DMS114 treated with DMSO at 0.1 percent for 48 hours (cell line): ENCODE measurements around the gene CTDSPL.
"Not testable (repeated sequence)": the region's sequence is repeated elsewhere in the genome, so short reads cannot be mapped to it uniquely, and the experiment has no call there.

Experiments
- DNase-seq: peaks from one replicate; lab custom pipeline; 2025; ENCODE audit not compliant: unreplicated experiment; lab: John Stamatoyannopoulos, UW

The CTDSPL gene, protein sequence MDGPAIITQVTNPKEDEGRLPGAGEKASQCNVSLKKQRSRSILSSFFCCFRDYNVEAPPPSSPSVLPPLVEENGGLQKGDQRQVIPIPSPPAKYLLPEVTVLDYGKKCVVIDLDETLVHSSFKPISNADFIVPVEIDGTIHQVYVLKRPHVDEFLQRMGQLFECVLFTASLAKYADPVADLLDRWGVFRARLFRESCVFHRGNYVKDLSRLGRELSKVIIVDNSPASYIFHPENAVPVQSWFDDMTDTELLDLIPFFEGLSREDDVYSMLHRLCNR

DNA sequence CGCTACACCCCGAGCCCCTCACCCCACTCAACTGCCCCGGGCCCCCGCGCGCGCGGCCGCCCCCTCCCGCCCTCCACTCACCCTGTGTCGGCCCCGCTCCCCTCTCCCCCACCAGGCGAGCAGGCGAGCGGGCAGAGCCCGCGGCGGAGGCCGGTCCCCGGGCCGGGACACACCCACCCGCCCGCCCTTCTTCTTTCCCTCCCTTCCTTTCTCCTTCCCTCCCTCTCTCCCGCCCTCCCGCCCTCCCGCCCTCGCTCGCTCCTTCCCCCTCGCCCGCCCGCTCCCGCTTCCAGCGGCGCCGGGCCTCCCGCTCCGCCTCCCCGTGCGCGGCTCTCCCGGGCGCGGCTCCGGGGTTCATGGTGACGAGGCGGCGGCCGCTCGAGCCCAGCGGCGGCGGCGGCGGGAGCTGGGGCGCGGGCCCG lies at the start of gene CTDSPL:
Gene CTDSPL, plus strand, starts transcription at position 261 of the 422 bp plus-strand sequence. CDS start 320 bp downstream, outside the sequence.
- no peak for DNase-seq

DNA sequence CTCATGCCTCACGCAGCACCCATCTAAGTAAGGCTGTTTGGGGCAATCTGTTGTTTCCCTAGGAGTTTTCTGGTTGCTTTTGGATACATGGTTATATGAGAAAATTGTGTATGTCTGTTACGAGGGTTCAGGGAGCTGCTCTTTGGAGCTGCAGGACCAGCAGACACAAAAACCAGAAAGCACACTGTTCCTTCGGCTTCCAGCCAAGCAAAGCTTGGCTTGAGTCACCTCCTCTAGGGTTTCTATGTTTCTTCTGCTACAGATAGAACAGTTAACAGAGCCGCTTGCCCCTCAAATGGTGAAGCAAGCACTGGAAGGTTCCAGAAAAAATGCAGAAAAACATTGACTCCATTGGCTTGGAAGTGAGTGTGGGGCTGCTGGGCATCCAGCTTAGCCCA lies 49.2 kb upstream of the CTDSPL start:
- DNase-seq: no peak

DNA sequence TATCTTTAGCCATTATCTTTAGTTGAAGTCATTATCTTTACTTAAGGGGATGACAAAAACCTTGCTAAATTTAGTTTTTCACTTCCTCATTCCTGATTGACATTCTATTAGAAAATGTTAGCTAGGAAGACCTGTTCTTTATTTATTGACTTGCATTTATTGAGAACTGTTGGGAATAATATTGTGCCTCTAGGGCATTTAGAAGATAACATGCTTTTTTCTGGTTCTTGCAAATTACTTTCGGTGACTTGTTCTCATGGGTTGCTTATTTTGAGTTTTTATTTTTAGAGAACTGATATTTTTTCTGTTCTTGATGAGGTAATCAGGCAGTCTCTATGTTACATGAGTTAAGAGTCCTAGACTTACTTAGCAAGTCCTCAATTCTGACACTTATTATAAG lies 48.3 kb upstream of the CTDSPL start:
- no peak for DNase-seq

DNA sequence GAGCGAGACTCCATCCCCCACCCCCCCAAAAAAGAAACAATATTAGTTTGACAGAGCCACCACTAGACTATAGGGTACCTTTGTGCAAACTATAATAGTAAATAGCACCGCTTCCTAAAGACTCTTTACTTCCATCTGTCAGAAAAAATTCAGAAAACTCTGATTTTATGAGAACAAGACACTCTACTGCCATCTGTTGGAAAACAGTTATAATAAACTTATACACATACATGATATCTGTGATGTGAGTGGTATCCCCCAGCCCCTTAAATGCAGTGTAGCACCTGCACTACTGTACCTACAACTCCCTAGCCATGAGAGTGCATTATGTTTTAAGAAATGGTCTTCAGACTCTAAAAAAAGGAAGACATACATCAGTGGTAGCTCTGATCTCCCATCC lies 47.1 kb upstream of the CTDSPL start:
- DNase-seq: no peak

DNA sequence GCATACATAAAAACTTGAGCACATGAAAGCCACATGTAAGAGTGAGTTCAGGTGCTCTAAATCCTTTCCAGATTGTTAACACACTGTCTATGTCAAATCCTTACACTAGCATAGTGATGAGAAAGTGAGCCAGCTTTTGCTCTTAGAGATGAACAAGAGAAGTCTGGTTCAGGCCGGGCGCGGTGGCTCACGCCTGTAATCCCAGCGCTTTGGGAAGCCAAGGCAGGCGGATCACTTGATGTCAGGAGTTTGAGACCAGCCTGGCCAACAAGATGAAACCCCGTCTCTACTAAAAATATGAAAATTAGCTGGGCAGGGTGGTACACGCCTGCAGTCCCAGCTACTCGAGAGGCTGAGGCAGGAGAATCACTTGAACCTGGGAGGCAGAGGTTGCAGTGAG lies 46.5 kb upstream of the CTDSPL start:
- not testable (repeated sequence) for DNase-seq

DNA sequence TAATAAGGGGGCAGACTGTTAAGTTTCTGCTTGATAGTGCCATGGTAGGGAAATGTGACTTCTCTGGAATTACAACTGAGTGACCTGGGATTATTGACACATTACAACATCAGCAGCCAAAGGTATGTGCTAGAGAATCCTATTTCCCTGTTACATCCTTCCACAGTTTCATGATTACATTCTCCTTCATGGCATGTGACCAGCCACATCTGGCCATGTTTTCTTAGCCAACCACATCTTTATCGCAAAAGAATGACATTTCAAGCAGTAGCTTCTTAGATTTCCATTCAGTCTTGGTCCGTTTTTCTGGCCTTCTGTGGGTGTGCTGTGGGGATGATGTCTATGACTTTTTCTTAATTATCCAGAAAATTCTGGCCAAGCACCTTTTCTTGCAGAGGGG lies 45.4 kb upstream of the CTDSPL start:
- no peak for DNase-seq

DNA sequence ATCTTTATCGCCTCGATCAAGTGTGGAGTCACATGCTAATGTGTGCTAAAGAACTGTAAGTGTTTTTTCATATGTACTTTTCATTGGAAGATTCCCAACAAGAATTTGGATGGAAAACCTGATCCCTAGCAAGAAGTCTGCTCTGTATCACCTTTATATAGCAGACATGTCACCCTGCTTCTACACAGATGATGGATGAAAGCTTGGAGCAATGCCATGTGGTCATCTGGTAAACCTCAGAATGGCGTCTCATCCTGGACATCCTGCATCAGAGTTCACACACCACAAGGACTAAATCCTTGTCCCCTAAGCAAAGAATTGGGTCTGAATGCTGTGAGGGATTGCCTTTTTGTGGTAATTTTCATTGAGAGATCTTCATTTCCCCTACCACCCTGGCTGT lies 42.1 kb upstream of the CTDSPL start:
- DNase-seq: no peak

DNA sequence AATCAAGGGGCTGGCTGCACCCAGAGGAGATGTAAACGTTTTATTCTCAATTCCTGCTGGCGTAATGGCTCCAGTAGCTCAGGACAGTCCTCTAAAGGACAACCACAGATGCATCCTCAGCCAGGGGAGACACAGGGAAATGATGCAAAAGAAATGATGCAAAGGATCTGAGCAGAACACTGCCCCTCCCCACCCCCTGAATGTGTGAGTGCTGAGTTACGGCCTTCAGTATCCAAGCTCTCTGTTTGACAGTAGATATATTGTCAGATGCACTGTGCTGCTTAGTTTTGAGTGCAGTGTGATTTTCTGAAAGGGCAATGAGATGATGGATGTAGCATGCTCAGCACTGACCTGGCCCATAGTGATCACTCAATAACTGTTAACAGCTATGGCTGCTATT lies 41.4 kb upstream of the CTDSPL start:
- no peak for DNase-seq

DNA sequence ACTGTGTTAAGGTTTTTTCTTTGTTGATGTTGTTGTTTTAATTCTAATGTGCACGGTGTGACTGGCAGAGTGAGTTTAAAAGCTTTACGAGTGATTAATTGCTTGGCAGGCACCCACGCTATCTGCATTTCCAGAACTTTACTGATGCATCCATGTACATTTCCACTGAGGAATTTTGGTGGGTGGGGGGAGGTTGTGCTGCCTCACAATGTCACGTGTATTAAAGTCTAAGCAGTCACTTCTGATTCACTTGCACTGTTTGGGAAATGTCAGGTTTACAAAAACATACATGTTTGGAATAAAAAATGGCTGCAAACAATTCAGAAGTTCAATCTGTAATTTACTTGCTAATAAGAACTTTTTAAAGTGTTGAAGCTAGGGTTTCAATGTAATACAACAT lies 38.5 kb upstream of the CTDSPL start:
- no peak for DNase-seq

DNA sequence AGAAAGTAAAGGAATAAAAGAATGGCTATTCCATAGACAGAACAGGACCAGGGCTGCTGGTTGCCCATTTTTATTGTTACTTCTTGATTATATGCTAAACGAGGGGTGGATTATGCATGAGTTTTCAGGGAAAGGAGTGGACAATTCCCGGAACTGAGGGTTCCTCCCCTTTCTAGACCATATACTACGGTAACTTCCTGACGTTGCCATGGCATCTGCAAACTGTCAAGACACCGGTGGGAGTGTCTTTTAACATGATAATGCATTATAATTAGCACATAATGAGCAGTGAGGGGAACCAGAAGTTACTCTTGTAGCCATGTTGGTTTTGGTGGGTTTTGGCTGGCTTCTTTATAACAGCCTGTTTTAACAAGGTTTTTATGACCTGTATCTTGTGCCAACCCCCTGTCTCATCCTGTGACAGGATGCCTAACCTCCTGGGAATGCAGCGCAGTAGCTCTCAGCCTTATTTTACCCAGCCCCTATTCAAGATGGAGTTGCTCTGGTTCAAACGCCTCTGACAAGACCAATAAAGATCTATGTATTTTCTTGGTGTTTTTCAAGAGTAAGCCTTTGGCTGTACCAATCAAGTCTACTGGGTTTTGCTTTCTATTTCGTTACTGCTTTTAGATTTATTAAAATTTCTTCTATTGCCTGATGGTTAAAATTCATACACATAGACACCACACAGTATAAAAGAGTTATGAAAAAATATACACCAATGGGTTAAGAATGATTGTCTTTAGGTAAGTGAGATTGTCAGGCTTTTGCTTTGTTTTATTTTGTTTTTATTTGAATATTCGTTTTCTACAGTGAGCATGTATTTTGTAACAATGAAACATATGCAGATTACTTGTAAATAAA lies 37.4 kb upstream of the CTDSPL start:
- DNase-seq: no peak

DNA sequence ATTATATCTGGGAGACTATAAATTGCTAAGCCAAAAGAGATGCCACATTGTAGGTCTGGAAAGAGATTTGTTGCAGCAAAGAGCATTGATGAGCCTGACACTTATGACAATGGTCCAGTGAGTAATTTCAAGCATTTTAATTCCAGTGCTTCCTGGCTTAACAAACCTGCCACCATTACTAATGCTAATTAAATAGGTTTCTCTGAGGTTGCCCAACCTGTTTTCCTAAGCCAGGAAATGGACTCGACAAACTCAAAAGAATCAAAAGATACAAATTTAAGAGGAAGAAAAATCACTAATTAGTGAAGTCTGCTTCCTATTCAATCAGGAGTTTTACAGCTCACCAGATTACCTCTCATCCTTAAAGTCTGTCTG lies 36.7 kb upstream of the CTDSPL start:
- no peak for DNase-seq

DNA sequence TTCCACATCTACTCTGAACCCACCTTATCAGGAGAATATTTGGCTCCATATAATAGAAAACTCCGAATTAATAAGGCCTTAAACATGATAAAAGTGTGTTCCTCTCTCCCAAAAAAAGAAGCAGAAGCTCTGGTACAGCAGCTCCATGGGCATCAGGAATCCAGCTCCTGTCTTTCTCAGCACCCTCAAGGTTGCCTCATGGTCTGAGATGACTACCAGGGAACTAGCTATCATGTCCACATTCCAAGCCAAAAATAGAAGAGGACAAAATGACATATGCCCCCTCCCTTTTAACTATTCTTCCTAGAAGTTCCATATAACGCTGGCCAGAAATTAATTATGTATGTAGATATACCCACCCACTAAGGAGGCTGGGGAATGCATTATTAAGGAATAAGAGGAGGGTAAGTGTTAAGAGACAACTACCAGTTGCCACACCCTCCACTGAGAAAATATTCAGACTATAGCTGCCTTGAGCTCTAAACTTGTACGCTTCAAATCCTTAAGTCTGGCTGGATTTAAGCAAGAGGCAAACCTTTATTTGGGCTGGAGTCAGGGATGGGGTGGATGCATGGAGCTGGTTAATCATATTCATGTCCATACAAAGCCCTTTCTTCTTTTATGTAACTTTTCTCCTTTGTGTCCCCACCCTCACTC lies 35.8 kb upstream of the CTDSPL start:
- no peak for DNase-seq

DNA sequence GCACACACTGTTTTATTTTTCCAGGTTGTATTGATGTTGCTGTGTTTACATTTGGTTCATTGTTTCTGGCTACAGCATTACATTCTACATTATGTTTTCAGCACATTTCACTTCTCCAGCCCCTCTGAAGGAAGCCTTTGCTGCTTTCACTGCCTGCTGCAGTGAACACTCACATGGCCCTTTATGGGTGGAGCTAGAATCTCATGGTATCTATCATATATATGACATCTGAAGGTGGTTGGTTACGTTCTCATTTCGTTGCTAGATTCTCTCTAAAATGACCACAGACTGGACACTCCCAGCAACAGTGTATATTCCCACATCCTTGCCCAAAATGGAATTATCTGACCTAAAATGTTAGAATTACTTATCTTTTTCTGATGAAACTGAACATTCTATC lies 35.2 kb upstream of the CTDSPL start:
- no peak for DNase-seq

DNA sequence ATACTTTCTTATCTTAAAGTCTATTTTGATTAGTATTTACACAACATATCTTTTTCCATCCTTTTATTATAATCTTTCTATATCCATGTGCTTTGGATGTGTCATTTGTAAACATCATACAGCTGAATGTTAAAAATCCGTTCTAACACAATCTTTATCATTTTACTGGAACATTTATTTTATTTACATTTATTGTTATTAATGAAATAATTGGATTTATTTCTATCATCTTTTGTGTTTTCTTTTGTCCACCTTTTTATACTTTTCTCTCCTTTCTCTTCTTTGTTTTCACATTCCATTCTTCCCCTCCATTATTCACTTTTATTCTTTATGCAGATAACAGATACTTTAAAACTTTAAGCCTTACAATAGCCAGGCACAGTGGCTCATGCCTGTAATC lies 34.7 kb upstream of the CTDSPL start:
- DNase-seq: no peak

DNA sequence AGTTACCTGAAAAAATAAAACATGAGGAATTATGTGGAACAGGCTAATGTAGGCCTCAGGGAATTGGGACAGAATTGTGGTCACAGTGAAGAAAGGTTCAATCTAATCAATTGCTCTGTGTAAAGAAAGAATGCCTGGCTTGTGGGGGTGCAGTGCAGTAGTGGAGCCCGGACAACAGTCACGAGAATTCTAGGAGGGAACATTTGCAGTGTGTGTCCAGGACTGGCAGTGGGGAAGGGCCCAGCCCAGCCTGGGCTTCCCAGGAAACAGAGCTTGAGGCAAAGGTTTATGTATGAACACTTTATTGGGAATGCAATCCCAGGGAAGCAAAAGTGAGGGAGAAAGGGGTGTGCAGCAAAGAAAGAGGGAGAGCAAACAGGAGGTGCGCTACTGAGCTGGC lies 29.2 kb upstream of the CTDSPL start:
- no peak for DNase-seq

DNA sequence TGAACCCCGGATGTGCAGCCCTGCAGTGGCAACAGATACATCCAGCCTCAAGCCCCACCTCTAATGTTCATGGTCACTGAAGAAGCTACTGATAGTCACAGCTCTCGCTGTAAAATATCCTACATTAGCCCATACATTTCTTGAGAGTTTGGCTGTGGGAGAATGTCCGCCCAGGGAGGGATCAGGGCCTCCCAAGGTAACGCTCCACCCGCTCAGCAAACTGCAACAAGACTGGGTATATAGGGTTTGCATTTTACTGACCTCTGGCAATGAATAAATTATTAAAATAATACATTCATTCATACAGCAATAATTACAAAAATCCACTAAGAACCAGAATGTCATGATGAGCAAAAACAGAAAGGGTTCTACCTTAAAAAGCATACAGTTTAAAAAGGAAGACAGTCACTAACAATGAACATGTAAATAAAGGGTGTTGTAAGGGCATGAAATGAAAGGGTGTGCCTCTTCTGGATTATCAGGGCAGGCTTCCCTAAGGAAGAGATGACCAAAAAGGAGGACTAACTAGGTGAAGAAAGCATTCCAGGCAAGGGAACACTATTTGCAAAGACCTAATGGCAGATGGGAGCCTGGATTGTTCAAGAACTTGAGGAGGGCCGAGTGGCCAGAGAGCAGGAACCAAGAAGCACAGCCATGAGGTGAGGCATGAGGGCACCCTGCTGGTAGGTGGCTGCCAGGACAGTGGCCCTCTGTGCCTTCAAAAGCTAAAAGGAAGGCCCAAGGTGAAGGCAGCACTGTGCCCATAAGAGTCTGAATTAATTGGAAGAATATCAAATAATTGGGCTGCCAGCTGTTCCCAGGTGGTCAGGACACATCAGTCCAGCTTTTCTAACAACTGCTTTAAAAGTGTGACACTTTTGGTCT lies 28.1 kb upstream of the CTDSPL start:
- no peak for DNase-seq

DNA sequence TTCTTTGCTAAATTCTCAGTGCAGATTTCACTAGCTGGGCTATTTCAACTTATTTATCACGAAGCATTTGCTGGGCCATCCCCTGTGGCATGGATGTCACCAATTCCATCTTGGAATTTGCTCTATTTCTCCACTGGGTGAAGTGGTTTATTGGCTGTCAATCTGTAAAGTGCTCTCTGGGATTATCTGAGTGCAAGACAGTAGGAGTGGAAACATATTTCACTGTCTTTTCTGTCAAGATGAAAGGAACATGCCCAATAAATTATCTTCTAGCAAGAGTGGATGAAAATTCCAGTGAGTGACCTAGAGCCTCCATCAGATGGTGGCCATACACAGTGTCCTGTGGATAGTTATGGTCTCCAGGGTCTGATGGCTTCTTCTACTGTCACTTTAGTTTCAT lies 25.1 kb upstream of the CTDSPL start:
- no peak for DNase-seq

DNA sequence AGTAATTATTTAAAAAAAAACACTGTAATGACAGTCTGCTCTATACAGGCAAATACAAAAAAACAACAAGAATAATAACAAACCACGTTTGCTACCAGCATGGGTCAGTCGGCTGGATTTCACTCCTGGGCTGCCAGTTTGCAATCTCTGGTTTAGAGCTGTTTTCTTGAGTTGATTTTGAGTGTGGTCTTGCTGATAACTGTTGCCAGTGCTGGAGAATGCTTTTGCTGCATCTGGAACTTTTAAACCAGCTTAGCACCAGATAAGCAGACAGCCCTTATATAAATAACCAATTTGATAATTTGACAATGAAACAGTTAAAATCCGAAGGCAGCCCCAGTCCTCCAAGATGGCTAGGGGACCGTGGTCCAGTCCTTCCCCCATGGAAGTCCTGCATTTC lies 14.0 kb upstream of the CTDSPL start:
- no peak for DNase-seq

DNA sequence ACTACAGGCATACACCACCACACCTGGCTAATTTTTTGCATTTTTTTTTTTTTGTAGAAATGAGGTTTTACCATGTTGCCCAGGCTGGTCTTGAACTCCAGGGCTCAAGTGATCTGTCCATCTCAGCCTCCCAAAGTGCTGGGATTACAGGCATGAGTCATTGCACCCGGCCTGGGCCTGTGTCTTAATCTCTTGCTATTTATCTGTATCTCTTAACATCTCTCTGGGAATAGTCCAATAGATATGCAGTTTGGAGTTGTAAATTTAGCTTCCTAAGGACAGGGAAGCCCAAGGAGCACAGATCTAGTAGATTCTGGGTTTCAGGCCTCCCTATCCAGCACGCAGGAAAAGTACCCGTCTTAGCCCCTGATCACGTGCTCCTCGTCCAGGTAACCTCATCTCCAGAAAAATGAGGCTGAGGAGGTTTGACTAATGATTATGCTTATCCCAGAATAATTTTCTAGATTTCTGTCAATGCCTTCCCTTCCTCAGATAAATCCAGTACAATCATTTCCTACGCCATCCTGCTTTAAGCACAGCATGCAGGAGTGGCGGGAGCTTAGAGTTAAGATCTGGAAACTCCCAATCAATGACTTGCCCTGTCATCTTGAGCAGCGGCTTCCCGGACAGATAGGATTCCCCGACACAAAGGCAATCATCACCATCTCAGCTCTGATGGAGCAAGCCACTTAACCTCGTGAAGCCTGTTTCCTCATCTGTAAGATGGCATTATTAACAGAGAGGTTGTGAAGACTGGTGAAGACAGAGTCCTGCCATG lies 12.3 kb upstream of the CTDSPL start:
- no peak for DNase-seq

DNA sequence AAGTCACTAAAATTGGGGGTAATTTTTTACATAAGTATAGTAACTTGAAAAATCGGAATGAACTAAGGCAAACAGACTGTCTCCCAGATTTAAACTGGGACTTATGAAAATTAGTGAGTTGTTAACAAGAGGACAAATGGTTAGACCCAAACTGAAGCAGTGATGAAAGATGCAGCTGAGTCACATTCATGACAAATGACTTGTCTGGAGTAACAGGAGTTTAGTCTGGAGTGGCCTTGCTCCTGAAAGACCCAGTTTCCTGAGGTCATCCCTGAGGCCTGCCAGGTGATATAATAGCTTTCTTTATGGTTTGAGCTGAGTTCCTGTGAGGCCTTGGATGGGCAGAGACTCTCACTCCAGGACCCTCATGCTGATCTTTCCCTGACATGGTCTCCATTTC lies 9.6 kb upstream of the CTDSPL start:
- no peak for DNase-seq
